Skin of body (tissue), 3 donors: ENCODE results near the gene KANTR. TPM values are rescaled to one million over a fixed set of nuclear protein-coding genes. Genes with fewer than 3 reads are reported as not detected.
"Not testable (repeated sequence)": the region's sequence is repeated elsewhere in the genome, so short reads cannot be mapped to it uniquely, and the experiment has no call there.

Experiments
- DNase-seq: peaks from one replicate; lab custom pipeline; 2025; lab: John Stamatoyannopoulos, UW
- small RNA-seq: library from RNA; depleted of rRNA; stranded (forward); fragments of <200 nt; gene quantifications from one replicate; pipeline ENCODE3, GENCODE V24; 2014; ENCODE audit warnings: low replicate concordance
- total RNA-seq: library from RNA; depleted of rRNA; stranded (reverse); fragments of >200 nt; gene quantifications from one replicate; pipeline ENCODE4 v1.2.3, GENCODE V29; 2014

The KANTR gene
- total RNA-seq, 1 donor from 2014 or later: 15.1 TPM

DNA sequence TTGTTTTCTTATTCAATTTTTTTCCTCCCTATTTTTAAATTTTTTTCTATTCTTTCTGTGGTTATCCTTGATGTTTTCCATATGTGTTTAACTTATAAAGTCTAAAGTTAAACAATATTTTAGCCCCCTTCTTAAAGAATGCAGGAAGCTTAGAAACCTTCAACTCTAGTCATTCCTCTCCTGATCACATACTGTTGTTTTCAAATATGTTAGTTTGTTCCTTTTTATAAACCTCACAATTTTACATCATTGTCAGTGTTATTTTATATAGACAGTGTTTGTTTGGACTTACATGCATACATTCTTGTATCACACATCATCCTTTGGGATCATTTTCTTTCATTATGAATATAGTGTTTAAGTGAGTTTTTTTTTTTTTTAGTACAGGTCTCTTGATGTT, 31.6 kb downstream of the KANTR start:
- no peak for DNase-seq

DNA sequence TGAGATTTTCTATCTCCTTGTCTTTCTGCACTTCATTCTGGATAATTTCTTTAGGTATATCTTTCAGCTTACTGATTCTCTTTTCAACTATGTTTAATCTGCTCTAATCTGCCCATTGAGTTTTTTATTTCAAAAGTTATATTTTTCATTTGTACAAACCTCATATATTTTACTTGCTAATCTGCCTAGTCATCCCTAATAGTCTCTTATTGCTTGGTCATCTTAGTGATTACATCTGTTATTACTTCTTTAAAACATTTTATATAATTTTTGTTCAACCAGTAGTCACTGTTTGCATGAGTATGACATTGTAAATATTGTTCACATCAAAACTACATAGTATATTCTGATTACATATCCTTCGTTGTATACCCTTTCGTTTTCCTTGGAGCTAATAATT, 32.4 kb downstream of the KANTR start:
- DNase-seq: no peak

DNA sequence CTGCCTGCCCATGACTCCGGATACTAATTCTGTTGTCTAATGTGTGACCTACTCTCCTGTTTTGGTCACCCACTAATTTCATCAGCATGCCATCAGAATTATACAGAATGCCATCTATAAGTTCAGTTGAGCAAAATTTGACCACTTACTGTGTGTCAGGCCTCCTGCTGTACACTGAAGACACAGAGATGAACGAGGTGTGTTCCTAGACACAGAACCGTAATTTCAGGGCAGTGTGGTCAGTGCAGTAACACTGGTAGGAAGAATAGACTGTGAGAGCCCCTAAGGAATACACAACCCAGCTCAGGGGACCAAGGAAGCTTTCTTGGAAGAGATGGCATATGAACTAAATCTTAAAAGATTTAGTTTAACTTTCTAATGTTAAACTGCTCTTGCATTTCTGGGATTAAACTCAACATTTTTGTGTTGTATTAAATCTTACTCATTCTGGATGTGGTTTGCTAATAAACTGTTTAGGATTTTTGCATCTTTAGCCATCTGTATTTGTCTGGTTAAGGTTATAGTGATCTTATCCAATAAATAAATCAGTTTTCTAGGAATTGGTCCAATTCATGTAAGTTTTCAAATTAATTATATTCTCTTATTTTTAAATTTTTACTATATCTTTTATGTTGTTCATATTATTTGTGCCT, 34.3 kb downstream of the KANTR start:
- no peak for DNase-seq

DNA sequence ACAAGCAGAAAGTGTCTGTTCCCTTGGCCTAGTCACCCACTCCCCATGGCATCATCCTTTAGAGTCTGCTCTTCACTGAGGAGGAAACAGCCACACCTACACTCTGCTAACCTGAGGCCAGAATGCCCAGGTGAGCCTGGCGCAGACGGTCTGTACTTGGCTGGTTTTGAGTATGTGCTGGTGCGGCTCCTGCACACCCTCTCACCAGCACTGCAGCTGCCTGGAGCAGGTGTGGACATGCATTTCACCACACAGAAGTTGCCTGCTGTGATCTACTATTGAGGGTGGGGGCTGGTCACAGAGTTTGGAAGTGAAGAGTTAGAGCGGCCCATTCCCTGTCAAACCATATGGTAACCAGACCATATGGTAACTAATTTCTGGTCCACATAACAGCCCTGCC, 39.5 kb downstream of the KANTR start:
- no peak for DNase-seq

DNA sequence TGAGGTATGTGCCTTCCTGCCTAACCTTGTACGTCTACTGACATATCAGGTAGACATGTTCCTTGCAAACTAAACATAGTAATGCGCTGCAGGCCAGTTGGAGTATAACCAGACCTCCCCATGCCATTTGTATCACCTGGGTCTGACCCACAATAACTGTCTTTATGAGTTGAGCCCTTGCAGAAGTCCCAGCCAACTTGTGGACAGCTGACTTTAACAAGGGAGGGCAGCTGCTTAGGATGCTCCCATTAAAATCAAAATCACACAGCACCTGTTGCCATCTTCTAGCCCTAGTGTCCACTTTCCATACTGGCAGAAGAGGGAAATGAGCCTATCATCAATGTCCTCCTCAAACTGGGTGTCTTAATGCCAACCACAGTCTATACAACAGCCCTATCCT, 41.6 kb downstream of the KANTR start:
- DNase-seq: no peak

GRCh38 chrX:53153581-53153980, 59.6 kb downstream of the KANTR start:
- DNase-seq: no peak

DNA sequence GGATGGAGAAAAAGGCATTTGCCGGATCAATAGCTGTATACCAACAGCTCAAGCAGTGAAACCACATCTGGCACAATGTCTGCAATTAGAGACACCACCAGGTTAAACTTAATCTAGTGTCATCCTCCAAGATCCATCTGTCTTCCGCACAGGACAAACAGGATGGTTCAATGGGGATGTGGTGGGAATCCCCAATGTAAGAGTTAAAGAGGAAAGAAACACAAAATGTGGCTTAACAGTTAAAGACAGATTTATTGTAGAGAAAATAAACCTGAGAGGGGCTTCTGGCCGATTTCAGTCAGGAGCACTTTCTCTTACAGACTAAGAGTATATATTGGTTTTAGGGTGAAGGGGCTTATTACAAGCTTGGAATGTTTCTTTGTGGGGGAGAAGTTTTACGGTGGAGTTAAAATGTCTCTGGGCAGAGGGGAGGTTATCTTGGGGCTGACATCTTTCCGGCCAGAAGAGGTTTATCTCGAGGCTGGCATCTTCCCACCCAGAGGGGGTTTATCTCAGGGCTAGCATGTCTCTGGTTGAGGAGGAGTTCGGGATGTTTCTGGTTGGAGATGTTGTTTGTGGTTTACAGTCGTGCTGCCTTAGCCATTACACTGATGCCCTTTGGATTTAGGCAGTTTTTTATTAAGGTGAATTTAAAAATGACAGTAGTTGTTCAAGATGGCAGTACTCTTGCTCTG, 61.7 kb downstream of the KANTR start:
- DNase-seq: no peak

GRCh38 chrX:53156207-53156596, 62.3 kb downstream of the KANTR start:
- DNase-seq: no peak

DNA sequence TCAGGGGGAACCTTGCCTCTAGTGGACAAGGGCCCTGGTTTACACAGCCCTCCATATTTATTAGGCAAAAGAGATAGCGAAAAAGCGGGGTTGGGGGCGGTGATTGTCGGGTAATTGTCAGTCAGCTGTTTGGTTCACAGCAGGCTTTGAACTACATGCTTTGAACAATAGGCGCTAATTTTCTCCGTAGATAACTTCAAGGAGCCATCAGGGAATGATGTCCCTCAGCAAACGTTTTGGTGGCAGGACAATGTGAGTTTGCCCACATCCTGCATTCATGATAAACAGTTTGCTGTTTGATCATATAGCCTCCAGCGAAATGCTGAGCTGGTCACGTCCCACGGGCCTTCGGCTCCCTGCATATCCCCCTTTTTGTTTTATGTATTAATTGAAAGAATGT, 65.2 kb downstream of the KANTR start:
- no peak for DNase-seq

DNA sequence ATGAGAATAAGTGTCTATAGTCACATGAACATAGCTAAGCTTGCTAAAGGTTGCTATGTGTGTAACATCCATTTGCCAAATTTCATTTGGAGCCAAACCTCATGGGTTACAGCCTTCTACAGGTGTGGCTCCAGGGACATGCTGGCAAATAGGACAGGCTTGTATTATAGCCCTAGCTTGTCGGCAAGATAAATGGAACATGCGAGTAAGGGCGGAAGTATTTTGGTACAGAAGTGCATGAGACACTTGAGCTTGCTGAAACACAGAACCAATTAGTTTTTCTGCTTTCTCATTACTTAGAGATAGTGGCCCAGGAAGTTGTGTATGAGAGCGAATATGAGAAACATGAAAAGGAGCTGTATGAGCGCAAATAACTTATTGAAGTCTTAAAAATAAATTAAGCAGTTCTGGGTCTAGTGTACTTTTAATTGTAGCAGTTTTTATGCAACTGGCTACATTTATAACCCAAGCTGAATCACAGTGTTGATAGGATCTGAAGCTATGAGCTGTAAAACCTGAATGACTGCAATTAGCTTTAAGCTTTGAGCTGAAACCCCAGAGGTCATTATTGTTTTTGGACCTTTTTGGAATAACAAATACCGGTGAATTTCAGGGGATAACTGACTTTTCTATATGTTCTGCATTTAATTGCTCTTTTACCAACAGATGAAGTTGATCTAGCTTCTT, 66.5 kb downstream of the KANTR start:
- DNase-seq: no peak

- no peak for DNase-seq
Measured at GRCh38 chrX:53163436-53163835, 69.5 kb downstream of the KANTR start.

GRCh38 chrX:53164566-53164965, 70.6 kb downstream of the KANTR start:
- DNase-seq: not testable (repeated sequence)

- no peak for DNase-seq
Measured at GRCh38 chrX:53166103-53166502, 72.2 kb downstream of the KANTR start.

DNA sequence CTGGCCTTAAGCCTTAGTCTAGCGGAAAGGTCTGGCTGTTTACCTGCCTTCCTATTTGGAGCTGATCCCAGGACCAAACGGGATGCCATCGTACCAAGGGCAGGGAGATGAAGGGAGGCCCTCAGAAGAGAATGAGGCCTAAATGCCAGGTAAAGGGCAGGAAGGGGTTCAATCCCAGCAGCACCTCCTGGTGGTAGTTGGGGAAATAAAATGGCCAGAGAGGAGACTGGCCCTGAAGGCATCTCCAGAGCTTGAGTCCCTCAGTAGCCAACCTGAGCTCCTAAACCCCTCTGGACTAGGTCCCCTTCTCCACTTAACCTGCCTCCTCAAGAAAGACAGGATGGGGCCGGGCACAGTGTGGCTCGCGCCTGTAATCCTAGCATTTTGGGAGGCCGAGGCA, 77.4 kb downstream of the KANTR start:
- no peak for DNase-seq

Small RNA genes within 50 kb of the gene (small RNA-seq; reads per million reads assigned to genes)
- gene AL139396.1 (not detected), gene AL591212.2 (not detected)

Other genes starting within 250 kb of the KANTR start
- gene XAGE3, start 226.1 kb upstream of the KANTR start, total RNA-seq: not detected
- 31.2 TPM for gene FAM156B, start 196.8 kb upstream of the KANTR start, total RNA-seq
- 26.0 TPM for gene FAM156A, start 135.6 kb upstream of the KANTR start, total RNA-seq
- 4.8 TPM for gene GPR173, start 45.4 kb upstream of the KANTR start, total RNA-seq
- gene TSPYL2, start 11.8 kb upstream of the KANTR start, total RNA-seq: 16.9 TPM
- 105 TPM for gene KDM5C, start 131.1 kb downstream of the KANTR start, total RNA-seq
- 6.6 TPM for gene IQSEC2, start 187.4 kb downstream of the KANTR start, total RNA-seq